Memory B cell (primary cell): ENCODE data around the gene RYR2.

Experiments used
- ATAC-seq: fragments of 150-1000 bp; cut with Tn5 transposase; 2 replicates; pipeline ENCODE4 v1.10.0; 2021; ENCODE audit warnings: low read depth, mild to moderate bottlenecking, moderate library complexity
- DNase-seq, 2 donors: peaks; one replicate each; pipeline ENCODE4 v3.0.0; 2022; ENCODE audit warnings: low spot score in 2 of 2
- H3K27ac Mint-ChIP-seq: one replicate; pipeline ENCODE4 v1.8.0; 2022; ENCODE audit warnings: mild to moderate bottlenecking, moderate library complexity, mixed read lengths
- H3K27me3 Mint-ChIP-seq: one replicate; pipeline ENCODE4 v1.8.0; 2022; ENCODE audit warnings: mixed read lengths
- H3K36me3 Mint-ChIP-seq: one replicate; pipeline ENCODE4 v1.8.0; 2022; ENCODE audit warnings: mild to moderate bottlenecking, mixed read lengths
- H3K4me1 Mint-ChIP-seq: one replicate; pipeline ENCODE4 v1.8.0; 2022; ENCODE audit warnings: mixed read lengths
- H3K4me3 Mint-ChIP-seq: one replicate; pipeline ENCODE4 v1.8.0; 2022; ENCODE audit warnings: mild to moderate bottlenecking, moderate library complexity, mixed read lengths
- H3K9me3 Mint-ChIP-seq: one replicate; pipeline ENCODE4 v1.8.0; 2022; ENCODE audit warnings: mixed read lengths

Gene RYR2

DNA sequence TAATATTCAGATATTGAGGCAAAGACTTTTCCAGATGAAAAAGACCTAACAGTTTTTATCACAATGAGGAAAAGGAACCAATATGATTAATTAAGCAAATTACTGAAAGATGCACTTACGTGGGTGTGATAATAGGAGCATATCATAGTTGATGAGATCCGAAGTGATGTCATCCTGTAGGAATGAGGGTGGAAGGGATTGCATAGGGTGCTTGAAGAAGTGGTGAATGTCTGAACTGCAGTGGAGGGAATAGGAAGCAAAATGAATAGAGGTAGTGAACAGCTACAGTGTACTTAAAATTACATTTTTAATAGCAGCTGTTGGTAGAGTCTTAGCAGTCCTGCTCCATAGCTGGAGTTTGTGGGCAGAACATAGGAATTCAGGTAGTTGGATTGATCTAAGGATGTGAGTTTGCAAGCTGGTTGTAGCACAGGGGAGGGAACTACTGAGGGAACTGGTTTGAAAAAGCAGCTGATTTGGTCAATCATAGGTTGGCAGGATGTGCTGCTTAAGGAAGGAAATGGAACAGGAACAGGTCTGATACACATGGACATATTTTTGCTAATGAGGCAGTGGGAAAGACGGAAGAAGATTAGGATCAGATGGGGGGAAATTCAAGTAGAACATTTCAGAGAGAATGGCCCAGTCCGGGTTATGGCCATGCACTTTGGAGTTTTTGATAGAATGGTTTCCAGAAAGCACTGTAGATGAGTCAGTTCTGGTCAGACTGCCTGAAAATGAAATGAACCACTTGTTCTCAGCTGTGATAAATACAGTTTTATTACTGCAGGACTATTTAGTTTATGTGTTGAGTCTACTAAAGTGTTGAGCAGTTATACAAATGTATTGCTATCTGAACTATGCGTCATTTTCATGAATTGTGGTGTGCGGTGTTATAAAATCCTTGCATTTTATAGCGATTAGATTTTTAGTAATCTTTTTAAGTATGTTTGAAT, 155.8 kb downstream of the RYR2 start:
- H3K4me3 Mint-ChIP-seq, result no peak overlapping the region
- ATAC-seq, result no peak
- no peak overlapping the region for H3K27ac Mint-ChIP-seq
- H3K27me3 Mint-ChIP-seq, result peaks cover 1% of the 10 kb centered on the region
- no peaks in the 10 kb centered on the region for H3K4me1 Mint-ChIP-seq
- no peak for DNase-seq
- no peaks in the 10 kb centered on the region for H3K9me3 Mint-ChIP-seq
- H3K36me3 Mint-ChIP-seq, result no peaks in the 10 kb centered on the region

DNA sequence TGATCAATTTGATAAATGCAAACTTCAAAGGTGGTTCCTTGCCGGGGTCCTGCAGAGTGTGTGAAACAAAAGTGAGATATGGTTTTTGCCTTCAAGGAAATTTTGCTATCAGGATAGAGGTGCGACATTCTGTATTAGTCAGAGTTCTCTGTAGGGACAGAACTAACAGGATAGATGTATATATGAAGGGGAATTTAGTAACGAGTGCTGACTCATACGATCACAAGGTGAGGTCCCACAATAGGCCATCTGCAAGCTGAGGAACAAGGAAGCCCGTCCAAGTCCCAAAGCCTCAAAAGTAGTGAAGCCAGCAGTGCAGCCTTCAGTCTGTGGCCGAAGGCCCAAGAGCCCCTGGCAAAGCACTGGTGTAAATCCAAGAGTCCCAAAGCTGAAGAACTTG, 157.0 kb downstream of the RYR2 start:
- Mint-ChIP-seq H3K4me3 (no peak overlapping the region), H3K27me3 (peaks cover 1% of the 10 kb centered on the region), H3K27ac (no peak overlapping the region), H3K4me1 (no peaks in the 10 kb centered on the region), H3K36me3 (no peaks in the 10 kb centered on the region), H3K9me3 (no peaks in the 10 kb centered on the region)
- ATAC-seq (no peak), DNase-seq (no peak)

DNA sequence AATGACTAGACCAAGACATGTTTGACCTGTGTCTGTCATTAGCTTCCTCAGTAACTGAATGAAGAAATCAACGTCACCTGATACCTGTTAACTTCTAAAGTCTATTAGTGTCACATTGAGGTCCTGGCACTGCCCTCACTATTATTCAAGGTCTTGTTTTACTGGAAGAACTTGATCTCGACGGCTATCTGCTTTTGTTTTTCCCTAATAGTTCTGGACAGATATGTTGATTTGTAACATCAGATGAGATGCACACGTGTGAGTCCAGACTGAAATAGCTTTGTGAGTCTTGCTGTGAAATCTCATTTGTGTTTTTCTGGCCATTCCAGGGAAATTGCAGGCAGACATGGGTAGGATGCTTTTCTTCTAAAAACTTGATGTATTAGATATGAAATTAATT, 159.2 kb downstream of the RYR2 start:
- Mint-ChIP-seq H3K4me3 (no peak overlapping the region), H3K36me3 (no peaks in the 10 kb centered on the region), H3K4me1 (no peaks in the 10 kb centered on the region), H3K9me3 (no peaks in the 10 kb centered on the region), H3K27ac (no peak overlapping the region), H3K27me3 (peaks cover 3% of the 10 kb centered on the region)
- DNase-seq (no peak), ATAC-seq (no peak)

DNA sequence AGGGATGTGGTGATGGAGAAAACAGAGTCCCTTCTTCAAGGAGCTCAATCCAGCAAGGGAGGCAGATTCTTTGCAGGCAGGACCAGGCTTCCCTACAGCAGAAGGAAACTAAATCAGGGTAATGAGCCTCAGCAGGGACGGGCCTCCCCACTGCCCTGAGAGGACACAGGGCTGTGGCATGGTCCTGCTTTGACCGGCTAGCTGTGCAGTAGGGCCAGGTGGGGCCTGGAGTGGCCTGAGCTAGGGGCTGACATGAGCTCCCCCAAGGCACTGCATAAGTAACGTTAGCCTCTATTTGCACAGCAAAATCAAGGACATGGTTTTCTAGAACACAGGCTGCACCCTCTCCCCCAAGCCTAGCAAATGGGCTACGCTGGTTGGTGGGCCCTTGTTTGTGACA, 162.9 kb downstream of the RYR2 start:
- Mint-ChIP-seq H3K36me3 (no peaks in the 10 kb centered on the region), H3K4me3 (no peak overlapping the region), H3K9me3 (no peaks in the 10 kb centered on the region), H3K4me1 (no peaks in the 10 kb centered on the region), H3K27ac (no peak overlapping the region), H3K27me3 (peaks cover 2% of the 10 kb centered on the region)
- no peak for ATAC-seq
- DNase-seq, result no peak

DNA sequence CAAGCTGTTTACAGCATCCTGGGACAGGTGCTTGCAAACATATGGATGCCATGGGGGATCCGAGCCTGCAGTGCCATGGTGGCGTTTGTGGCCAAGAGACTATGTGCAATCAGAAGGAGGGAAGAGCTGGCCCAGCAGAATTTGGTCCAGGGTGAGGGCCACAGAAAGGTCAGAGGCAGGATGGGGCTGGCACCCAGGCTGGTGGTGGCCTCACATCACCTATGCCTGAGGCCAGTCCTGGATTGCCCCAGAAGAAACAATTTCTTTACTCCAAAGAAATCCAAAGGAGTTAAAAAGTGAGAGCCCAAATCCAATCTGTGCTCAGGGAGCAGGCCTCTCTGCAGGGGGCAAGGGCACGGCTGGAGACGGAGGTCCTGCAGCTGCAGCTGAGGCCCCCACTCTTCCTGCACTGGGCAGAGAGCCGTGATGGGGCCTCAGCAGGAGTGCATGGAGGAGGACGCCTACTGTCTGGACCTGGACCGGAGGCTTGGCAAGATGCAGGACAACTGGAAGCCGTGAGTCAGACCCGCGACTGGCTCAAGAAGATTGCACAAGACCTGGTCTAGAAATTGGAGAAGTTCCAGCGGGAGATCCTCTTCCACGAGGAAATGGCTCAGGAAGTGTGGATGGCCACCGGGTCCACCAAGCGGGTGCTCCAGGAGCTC, 163.5 kb downstream of the RYR2 start:
- no peak overlapping the region for H3K4me3 Mint-ChIP-seq
- H3K9me3 Mint-ChIP-seq, result no peaks in the 10 kb centered on the region
- ATAC-seq (no peak), DNase-seq (no peak)
- H3K4me1 Mint-ChIP-seq, result no peaks in the 10 kb centered on the region
- H3K27ac Mint-ChIP-seq, result no peak overlapping the region
- no peaks in the 10 kb centered on the region for H3K36me3 Mint-ChIP-seq
- H3K27me3 Mint-ChIP-seq, result peaks cover 2% of the 10 kb centered on the region

DNA sequence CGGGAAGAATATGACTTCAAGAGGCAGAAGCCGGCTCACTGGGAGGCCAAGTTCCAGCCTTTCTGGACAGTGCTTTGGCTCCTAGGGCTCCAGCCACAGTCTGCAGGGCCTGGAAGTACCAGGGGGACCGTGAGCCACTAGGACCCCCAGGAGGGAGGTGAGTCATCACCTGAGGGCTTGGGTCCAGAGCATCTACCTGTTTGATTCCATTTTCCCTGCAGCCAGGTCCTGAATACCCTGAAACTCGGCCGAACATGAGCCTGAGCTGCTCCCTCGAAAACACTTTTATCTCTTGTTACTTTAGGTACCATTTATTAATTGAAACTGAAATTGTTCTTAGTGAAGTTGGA, 164.1 kb downstream of the RYR2 start:
- ATAC-seq (no peak), DNase-seq (no peak)

DNA sequence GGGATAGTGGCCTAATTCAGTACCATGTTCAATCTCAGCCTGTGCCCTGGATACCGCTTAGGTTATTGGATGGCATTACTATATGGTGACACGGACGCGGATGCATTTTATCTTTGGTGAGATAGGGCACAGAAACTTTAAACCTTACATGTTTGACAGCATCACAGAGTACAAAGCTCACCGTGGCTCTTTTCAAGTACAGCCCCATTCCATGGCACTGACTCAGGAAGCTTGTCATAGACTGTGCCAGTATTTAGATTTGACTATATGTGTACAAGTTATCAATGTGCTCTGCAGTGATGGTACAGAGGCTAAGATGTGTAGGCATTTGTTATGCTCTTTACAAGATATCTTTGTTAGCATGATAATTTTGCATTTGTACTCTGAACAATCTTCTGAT, 169.0 kb downstream of the RYR2 start:
- no peak for ATAC-seq

More for the DNA sequence above, 164.1 kb downstream of the RYR2 start:
- Mint-ChIP-seq H3K9me3 (no peaks in the 10 kb centered on the region), H3K27ac (no peak overlapping the region), H3K4me3 (no peak overlapping the region), H3K4me1 (no peaks in the 10 kb centered on the region), H3K36me3 (no peaks in the 10 kb centered on the region), H3K27me3 (peaks cover 2% of the 10 kb centered on the region)

DNA sequence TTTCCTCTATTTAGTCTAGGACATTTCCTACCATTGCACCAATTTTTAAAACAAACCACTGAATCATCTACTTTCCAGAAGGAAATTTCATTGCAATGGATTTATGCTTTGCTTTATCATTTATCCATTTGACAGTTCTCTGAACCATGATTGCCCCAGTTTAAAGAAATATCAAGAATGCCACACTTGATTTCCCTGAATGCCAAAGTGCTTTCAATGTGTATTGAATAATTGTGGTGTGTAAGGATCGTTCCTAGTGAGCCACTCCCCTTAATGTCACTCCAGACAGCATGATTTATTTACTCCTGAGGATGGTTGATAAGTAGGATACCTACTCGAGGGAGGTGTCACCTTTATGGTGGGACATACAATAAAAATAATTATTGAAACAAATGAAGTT, 169.6 kb downstream of the RYR2 start:
- ATAC-seq, result no peak
- Mint-ChIP-seq H3K4me1 (no peaks in the 10 kb centered on the region), H3K27me3 (no peaks in the 10 kb centered on the region), H3K36me3 (no peaks in the 10 kb centered on the region), H3K9me3 (no peaks in the 10 kb centered on the region), H3K4me3 (no peak overlapping the region), H3K27ac (no peak overlapping the region)
- no peak for DNase-seq

More for the DNA sequence above, 169.0 kb downstream of the RYR2 start:
- H3K9me3 Mint-ChIP-seq, result no peaks in the 10 kb centered on the region
- H3K36me3 Mint-ChIP-seq, result no peaks in the 10 kb centered on the region
- H3K4me3 Mint-ChIP-seq, result no peak overlapping the region
- H3K27me3 Mint-ChIP-seq, result no peaks in the 10 kb centered on the region
- no peak overlapping the region for H3K27ac Mint-ChIP-seq
- H3K4me1 Mint-ChIP-seq, result no peaks in the 10 kb centered on the region
- DNase-seq, result no peak

DNA sequence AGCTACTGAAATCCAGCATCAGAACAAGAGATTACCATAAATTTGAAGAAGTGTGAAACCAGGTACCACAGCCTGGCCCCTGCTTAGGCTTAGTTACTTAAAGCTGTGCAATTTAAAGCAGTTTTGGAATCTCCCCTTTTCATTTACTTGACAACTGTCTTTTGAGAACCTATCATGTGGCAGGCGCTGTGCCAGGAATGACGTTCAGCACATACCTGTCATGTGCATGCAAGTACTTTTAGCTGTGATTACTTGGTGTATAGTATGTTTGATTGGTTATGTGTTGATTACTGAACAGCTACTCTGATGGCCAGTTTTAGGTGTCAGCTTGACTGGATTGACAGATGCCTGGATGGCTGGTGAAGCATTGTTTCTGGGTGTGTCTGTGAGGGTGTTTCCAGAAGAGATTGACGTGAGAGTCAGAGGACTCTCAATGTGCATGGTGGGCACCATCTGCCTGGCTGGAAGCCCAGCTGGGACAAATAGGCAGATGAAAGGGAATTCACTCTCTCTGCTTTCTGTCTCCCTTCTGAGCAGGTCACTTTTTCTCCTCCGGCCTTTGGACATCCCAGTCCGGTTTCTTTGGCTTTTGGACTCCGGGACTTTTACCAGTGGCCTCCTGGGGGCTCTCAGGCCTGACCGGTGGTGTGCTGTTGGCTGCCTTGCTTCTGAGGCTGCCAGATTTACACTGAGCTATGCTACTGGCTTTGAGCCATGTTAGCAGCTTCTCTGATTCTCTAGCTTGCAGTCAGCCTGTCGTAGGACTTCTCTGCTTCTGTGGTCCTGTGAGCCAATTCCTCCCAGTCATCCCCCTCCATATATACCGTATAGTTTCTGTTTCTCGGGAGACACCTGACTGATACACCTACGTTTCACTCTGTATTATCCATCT, 178.0 kb downstream of the RYR2 start:
- Mint-ChIP-seq H3K4me1 (no peaks in the 10 kb centered on the region), H3K27ac (no peak overlapping the region), H3K9me3 (no peaks in the 10 kb centered on the region), H3K4me3 (no peak overlapping the region), H3K36me3 (no peaks in the 10 kb centered on the region), H3K27me3 (no peaks in the 10 kb centered on the region)
- no peak for DNase-seq
- ATAC-seq, result no peak

DNA sequence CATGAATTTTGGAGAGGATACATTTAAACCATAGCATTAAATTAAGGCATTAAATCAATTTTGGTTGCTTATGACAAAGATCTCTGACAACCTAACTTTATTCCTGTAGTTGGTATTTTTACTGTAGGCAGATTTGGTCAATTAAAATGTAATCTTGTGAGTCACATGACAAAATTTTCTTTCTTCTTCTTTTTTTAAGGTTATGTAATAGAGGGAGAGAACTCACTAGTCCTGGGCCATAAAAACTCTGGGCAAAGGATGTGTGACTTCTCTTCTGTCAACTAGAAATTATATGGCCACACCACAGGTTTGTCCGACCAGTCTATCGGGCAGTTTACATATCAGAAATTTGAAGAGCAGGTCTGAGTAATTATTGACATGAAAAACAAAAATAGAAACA, 181.4 kb downstream of the RYR2 start:
- no peaks in the 10 kb centered on the region for H3K4me1 Mint-ChIP-seq
- no peak overlapping the region for H3K27ac Mint-ChIP-seq
- H3K27me3 Mint-ChIP-seq, result no peaks in the 10 kb centered on the region
- no peak overlapping the region for H3K4me3 Mint-ChIP-seq
- H3K9me3 Mint-ChIP-seq, result no peaks in the 10 kb centered on the region
- no peaks in the 10 kb centered on the region for H3K36me3 Mint-ChIP-seq
- ATAC-seq, result no peak
- DNase-seq, result no peak

DNA sequence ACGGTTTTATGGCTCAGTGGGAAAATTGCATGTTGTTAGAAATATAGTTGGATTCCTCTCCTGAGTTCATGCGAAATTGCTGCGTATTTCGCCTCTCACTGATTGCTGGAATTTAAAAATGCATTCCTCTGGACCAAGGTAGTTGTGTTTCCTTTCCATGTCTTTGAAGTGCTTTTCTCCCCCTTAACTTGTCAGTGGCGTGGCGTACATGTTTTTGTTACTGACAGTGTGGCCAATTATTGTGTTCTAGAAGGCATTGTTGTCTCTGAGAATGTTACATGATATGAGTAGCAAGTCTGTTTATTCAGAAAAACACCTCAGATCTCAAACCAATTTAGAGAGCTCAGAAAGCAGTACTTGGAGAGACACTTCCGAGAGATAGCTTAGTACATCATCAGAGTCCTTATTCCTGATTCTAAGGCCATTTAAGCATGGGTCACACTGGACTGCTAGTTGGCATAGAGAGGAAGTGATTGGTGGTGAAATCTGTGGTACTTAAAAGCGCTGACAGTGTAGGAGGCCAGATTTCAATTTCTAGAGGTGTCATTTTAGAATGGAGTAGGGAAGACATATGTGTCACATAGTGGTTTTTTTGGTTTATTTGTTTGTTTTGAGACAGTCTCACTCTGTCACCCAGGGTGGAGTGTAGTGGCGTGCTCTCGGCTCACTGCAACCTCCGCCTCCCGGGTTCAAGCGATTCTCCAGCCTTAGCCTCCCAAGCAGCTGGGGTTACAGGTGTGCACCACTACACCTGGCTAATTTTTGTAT, 184.4 kb downstream of the RYR2 start:
- no peaks in the 10 kb centered on the region for H3K36me3 Mint-ChIP-seq
- no peaks in the 10 kb centered on the region for H3K4me1 Mint-ChIP-seq
- no peak overlapping the region for H3K4me3 Mint-ChIP-seq
- no peaks in the 10 kb centered on the region for H3K27me3 Mint-ChIP-seq
- no peak overlapping the region for H3K27ac Mint-ChIP-seq
- DNase-seq (no peak), ATAC-seq (no peak)
- no peaks in the 10 kb centered on the region for H3K9me3 Mint-ChIP-seq

DNA sequence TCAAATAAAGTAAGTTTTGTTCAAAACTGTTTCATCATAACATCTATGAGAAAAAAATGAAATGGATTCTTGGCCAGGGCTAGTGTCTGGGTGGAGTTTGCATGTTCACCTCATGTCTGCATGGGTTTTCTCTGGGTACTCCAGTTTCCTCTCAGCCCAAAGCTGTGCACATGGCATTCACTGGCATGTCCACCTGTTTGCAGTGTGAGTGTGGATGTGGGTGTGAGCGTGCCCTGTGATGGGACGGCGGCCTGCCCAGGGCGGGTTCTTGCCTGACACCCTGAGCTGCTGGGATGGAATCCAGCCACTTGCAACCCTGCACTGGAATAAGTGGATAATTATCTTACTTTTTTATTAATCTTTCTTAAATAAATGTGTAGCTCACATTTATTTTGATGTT, 185.5 kb downstream of the RYR2 start:
- Mint-ChIP-seq H3K27ac (no peak overlapping the region), H3K4me3 (no peak overlapping the region), H3K36me3 (no peaks in the 10 kb centered on the region), H3K4me1 (no peaks in the 10 kb centered on the region), H3K27me3 (no peaks in the 10 kb centered on the region), H3K9me3 (no peaks in the 10 kb centered on the region)
- DNase-seq (no peak), ATAC-seq (no peak)

DNA sequence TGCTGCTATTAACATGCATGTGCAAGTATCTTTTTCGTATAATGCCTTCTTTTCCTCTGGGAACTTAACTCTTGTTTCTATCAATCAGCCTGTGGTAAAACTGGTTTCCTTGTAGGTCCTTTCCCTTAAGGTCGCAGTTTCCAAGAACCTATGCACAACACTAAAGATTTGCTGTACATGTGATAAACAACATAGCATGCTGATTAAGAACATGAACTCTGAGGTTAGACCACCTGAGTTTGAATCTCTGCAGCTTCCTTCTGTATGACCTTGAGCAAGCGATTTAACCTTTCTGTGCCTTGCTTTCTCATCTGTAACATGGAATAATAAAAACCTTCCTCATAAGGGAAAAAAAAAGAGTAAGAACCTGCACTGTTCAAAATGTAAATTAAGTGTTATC, 186.4 kb downstream of the RYR2 start:
- Mint-ChIP-seq H3K4me1 (no peaks in the 10 kb centered on the region), H3K27me3 (no peaks in the 10 kb centered on the region), H3K9me3 (no peaks in the 10 kb centered on the region), H3K4me3 (no peak overlapping the region), H3K36me3 (no peaks in the 10 kb centered on the region), H3K27ac (no peak overlapping the region)
- DNase-seq (no peak), ATAC-seq (no peak)
